Activated naive CD8-positive, alpha-beta T cell treated with anti-CD3 and anti-CD28 coated beads, Interleukin-2, amount 50 U/mL, for 24 hours (primary cell): ENCODE measurements around the gene PGBD2.
"Not testable (repeated sequence)": the region's sequence is repeated elsewhere in the genome, so short reads cannot be mapped to it uniquely, and the experiment has no call there.

Experiments
- ATAC-seq: fragments of 150-1000 bp; cut with Tn5 transposase; one replicate; pipeline ENCODE4 v1.10.0; 2021
- DNase-seq: peaks from one replicate; pipeline ENCODE4 v3.0.0; 2021
- H3K27ac Mint-ChIP-seq: one replicate; pipeline ENCODE4 v1.8.0; 2021; ENCODE audit warnings: mild to moderate bottlenecking, mixed read lengths
- H3K27me3 Mint-ChIP-seq: one replicate; pipeline ENCODE4 v1.8.0; 2021; ENCODE audit warnings: mixed read lengths
- H3K36me3 Mint-ChIP-seq: one replicate; pipeline ENCODE4 v1.8.0; 2021; ENCODE audit warnings: low read depth, mixed read lengths
- H3K4me1 Mint-ChIP-seq: one replicate; pipeline ENCODE4 v1.8.0; 2021; ENCODE audit warnings: mixed read lengths
- H3K4me3 Mint-ChIP-seq: one replicate; pipeline ENCODE4 v1.8.0; 2021; ENCODE audit warnings: mild to moderate bottlenecking, moderate library complexity, mixed read lengths
- H3K9me3 Mint-ChIP-seq: one replicate; pipeline ENCODE4 v1.8.0; 2021; ENCODE audit warnings: mixed read lengths

Gene PGBD2

DNA sequence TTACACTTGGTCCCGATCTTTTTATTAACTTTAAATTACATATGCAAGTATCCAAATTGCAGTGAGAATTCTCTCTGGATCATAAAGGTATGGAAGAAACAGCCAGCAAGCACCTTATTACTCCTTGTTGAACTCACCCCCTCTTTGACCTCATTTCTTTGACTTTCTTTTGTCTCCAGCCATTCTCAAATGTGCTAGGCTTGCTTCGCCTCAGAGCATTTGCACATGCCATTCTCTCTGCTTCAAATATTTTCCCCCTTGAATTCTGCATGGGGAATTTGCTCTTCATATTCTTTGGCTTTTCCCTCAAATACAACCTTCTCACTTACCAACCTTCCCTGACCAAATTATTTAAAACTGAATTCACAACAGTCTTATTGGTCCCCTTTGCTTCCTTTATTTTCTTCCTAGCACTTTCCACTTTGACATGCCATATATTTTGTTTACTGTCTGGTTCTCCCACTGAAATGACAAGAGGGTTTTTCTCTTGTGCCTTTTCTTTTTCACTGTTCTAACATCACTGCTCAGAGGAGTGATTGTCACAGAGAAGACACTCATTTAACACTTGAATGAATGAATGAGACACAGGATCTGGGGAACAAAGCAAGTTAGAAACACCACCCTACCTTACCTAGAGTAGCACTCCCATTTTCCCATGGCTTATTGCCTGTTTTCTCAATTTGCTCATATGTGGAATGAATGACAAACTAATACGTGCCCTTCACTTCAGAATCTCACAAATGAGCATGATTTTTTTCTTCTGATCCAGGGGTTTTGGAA lies 1.4 kb upstream of the PGBD2 start:
- DNase-seq, result no peak
- no peak overlapping the region for H3K27ac Mint-ChIP-seq
- H3K27me3 Mint-ChIP-seq, result no peaks in the 10 kb centered on the region
- H3K9me3 Mint-ChIP-seq, result no peaks in the 10 kb centered on the region
- peaks cover 21% of the 10 kb centered on the region for H3K4me1 Mint-ChIP-seq
- ATAC-seq, result no peak
- no peaks in the 10 kb centered on the region for H3K36me3 Mint-ChIP-seq
- H3K4me3 Mint-ChIP-seq, result no peak overlapping the region

DNA sequence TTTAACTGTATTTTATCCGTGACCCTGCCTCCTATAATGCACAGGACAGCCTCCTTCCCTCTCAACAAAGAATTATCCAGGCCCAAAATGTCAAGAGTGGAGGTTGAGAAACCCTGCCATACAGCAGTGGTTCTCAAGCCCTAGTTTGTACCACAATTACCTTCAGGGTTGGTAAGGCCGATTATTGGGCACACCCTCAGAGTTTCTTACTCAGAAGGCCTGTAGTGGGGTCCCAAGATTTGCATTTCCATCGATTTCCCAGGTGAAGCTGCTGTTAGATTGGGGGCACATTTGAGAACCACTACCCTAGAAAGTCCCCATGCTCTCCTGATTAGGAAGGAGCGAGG lies 400 bp upstream of the PGBD2 start:
- peaks cover 21% of the 10 kb centered on the region for H3K4me1 Mint-ChIP-seq
- peaks cover 3% of the 10 kb centered on the region for H3K36me3 Mint-ChIP-seq
- H3K4me3 Mint-ChIP-seq, result peak overlapping the region; percentile 93
- ATAC-seq (no peak), DNase-seq (no peak)
- no peaks in the 10 kb centered on the region for H3K9me3 Mint-ChIP-seq
- peak overlapping the region; percentile 93 for H3K27ac Mint-ChIP-seq
- H3K27me3 Mint-ChIP-seq, result no peaks in the 10 kb centered on the region

DNA sequence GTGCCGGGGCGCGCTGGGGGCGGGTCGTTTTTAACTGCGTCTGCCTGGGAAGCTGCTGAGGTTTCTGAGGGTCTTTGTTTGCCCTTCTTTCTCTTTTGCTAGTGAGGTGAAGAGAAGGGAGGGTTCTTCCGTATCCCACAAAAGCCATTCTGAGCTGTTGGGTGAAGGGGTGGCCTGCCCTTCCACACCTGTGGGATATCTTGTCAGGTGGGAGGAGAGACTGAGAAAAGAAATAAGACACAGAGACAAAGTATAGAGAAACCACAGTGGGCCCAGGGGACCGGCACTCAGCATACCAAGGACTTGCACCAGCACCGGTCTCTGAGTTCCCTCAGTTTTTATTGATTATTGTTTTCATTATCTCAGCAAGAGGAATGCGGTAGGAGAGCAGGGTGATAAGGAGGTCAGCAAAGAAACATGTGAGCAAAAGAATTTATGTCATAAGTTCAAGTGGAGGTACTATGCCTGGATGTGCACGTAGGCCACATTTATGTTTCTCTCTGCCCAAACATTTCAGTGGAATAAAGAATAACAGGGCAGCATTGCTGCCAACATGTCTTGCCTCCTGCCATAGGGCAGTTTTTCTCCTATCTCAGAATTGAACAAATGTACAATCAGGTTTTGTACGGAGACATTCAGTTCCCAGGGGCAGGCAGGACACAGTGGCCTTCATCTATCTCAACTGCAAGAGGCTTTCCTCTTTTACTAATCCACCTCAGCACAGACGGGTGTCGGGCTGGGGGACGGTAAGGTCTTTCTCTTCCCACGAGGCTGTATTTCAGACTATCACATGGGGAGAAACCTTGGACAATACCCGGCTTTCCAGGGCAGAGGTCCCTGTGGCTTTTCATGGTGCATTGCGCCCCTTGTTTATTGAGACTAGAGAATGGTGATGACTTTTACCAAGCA lies 972 bp downstream of the PGBD2 start:
- H3K27me3 Mint-ChIP-seq, result no peaks in the 10 kb centered on the region
- peak overlapping the region; percentile 69 for H3K27ac Mint-ChIP-seq
- no peak for DNase-seq
- H3K4me1 Mint-ChIP-seq, result peaks cover 21% of the 10 kb centered on the region
- H3K9me3 Mint-ChIP-seq, result no peaks in the 10 kb centered on the region
- H3K4me3 Mint-ChIP-seq, result peak overlapping the region; percentile 81
- no peak for ATAC-seq
- H3K36me3 Mint-ChIP-seq, result peaks cover 3% of the 10 kb centered on the region

DNA sequence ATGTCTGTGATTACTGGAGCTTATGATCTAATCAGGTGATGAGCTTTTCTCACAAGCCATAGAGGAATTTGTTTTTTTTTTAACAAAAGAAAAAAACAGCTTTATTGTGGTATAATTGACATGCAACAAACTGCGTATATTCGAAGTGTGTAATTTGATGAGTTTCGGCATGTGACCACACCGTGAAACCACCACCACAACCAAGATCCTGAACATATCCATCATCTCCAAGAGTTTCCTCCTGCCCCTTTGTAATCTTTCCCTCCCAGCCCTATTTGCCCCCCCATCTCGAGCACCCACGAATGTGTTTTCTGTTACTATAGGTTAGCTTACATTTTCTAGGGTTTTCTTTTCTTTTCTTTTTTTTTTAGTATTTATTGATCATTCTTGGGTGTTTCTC lies 4.7 kb downstream of the PGBD2 start:
- H3K36me3 Mint-ChIP-seq, result peaks cover 12% of the 10 kb centered on the region
- no peaks in the 10 kb centered on the region for H3K27me3 Mint-ChIP-seq
- no peak overlapping the region for H3K4me3 Mint-ChIP-seq
- H3K9me3 Mint-ChIP-seq, result no peaks in the 10 kb centered on the region
- H3K27ac Mint-ChIP-seq, result no peak overlapping the region
- H3K4me1 Mint-ChIP-seq, result peaks cover 18% of the 10 kb centered on the region
- ATAC-seq, result no peak
- no peak for DNase-seq

DNA sequence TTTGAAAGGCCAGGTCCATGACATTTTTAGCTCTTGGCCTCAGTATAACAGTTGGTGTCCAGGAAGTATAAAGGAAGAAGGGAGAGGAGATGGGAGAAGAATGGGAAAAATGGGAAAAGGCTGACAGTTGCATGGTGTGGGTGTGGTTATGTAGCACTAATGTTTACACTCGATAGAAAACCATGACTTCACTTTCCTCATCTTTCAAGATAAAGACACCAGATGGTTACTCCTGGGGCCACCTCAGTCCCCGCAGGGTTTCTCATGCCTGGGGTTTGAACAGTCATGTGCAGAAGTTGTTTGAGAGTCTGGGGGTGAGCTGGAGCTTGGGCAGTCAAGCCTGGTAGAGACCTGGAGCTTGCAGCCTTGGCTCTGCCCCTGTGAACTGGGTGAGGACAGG lies 7.9 kb downstream of the PGBD2 start:
- no peaks in the 10 kb centered on the region for H3K9me3 Mint-ChIP-seq
- no peak overlapping the region for H3K4me3 Mint-ChIP-seq
- peaks cover 24% of the 10 kb centered on the region for H3K36me3 Mint-ChIP-seq
- no peaks in the 10 kb centered on the region for H3K27me3 Mint-ChIP-seq
- no peak for ATAC-seq
- H3K4me1 Mint-ChIP-seq, result peaks cover 3% of the 10 kb centered on the region
- no peak for DNase-seq
- no peak overlapping the region for H3K27ac Mint-ChIP-seq

DNA sequence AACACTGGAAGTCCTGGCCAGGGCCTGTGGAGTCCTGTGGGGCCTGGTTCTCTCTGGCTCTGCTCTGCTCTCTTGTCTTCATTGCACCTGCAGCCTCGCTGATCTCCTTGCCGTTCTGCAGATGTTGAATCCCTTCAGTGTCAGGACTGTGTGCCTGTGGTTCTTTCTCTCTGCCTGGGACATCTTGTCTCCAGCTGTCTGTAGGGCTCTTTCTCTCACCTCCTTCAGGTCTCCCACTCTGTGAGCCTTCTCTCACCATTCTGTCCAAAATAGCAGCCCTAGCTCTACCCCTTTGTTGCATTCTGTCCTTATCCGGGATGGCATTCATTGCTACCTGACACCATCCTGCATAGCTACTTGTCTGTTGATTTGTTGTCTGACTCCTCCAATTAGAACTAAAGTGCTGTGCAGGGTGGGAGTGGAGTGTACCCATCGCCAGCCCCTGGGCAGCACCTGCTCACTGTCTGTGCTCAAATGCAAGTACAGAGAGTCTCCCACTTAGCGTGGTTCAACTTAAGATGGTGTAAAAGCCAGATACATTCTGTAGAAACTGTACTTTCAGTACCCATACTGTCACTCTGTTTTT lies 8.9 kb downstream of the PGBD2 start:
- Mint-ChIP-seq H3K36me3 (peaks cover 32% of the 10 kb centered on the region), H3K9me3 (no peaks in the 10 kb centered on the region), H3K27me3 (no peaks in the 10 kb centered on the region), H3K4me3 (no peak overlapping the region), H3K4me1 (no peaks in the 10 kb centered on the region), H3K27ac (no peak overlapping the region)
- DNase-seq (no peak), ATAC-seq (no peak)

DNA sequence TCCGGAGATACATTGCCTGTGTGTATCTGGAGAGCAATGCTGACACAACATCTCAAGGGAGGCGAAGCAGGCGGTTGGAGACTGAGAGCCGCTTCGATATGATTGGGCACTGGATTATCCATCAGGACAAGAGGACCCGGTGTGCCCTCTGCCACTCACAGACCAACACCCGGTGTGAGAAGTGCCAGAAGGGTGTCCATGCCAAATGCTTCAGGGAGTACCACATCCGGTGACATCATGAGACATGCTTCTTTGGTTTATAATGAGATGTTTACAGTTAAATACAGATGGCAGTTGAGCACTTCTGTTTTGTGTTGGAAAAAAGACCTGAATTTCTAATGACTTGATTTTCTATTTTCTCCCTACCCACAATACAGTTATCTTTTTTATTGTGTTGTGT lies 12.1 kb downstream of the PGBD2 start:
- DNase-seq (no peak), ATAC-seq (no peak)
- H3K9me3 Mint-ChIP-seq, result no peaks in the 10 kb centered on the region
- H3K36me3 Mint-ChIP-seq, result peaks cover 41% of the 10 kb centered on the region
- H3K4me1 Mint-ChIP-seq, result no peaks in the 10 kb centered on the region
- no peak overlapping the region for H3K4me3 Mint-ChIP-seq
- H3K27me3 Mint-ChIP-seq, result no peaks in the 10 kb centered on the region
- no peak overlapping the region for H3K27ac Mint-ChIP-seq

DNA sequence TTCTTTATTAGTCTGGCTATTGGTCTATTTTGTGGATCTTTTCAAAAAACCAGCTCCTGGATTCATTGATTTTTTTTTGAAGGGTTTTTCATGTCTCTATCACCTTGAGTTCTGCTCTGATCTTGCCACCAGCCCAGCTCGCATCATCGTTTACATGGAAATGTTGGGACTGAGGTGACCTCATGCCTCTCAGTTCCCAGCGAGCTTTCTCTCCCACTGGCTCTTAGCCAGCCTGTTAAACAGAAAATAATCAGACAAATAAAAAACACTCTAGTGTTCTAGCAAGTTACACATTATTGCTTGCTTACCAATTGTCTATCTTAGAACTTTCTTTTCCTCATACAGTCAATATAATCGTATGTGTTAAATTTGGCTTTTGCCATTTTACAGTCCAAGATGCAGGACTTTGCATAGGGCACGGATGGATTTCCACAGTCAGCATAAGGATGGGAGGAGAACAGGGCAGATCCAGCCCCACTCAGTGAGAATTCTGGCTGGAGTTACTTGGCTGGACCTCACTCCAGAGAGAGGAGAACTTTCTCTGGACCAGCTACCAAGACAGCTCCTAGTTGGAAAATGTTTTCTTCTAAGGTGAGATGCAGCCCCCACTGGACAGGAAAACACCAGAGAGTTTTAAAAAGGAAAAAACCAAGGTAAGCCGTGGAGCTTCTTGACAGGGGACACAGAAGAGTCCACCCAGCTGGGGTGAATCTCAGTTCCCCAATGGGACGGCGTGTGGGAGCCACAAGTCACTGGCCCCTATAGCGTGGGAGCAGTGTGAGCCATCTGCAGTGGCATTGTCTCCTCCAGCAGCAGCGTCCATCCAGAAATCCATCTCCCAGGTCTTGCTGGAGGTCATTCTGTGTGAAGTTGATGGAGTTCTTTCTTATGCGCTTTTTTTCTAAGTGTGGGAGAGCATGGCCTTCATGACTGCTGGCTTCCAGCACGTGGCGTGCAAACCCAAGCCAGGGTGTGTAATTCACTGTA lies 17.6 kb downstream of the PGBD2 start:
- peaks cover 3% of the 10 kb centered on the region for H3K27me3 Mint-ChIP-seq
- no peak for ATAC-seq
- DNase-seq, result no peak
- H3K4me1 Mint-ChIP-seq, result peaks cover 34% of the 10 kb centered on the region
- H3K9me3 Mint-ChIP-seq, result no peaks in the 10 kb centered on the region
- H3K36me3 Mint-ChIP-seq, result peaks cover 21% of the 10 kb centered on the region
- no peak overlapping the region for H3K27ac Mint-ChIP-seq
- H3K4me3 Mint-ChIP-seq, result no peak overlapping the region

DNA sequence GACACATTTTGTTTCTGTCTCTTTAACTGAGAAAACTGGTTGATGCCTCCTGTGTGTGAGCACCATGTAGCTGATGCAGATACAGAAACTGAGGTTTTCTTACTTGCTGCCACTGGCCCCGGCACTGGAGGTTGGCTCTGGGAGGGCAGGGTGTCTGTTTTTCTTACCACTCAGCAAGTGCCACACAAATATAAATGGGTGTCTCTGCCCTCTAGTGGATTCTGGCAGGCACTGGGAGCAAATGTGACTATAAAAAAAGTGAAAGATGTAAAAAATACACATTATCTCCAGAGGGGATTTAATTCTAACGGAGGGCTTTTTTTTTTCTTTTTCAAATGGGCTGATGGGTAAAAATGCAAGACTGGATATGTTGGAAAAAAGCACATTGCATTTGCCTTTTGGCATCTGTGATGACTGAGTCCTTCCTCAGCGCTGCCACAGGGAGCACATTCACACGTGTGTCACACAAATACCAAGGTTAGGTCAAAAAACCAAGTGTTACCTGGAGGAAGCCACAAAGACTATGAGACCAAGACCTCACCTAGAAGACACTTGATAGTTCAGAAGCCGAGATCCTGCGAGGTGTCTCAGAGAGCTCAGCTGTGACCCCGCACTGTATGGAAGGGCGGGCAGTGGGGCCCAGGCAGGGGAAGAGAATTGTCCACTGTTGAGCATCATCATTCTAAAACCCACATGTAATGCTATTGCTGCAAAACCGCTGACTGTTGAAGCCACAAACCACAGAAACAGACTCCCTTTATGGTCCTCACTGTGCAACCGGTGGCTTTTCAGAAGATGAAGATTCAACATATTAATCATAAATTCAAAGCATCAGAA lies 18.9 kb downstream of the PGBD2 start:
- Mint-ChIP-seq H3K4me1 (peaks cover 34% of the 10 kb centered on the region), H3K36me3 (peaks cover 14% of the 10 kb centered on the region), H3K27ac (peak overlapping the region; percentile 81), H3K27me3 (peaks cover 3% of the 10 kb centered on the region), H3K9me3 (no peaks in the 10 kb centered on the region), H3K4me3 (peak overlapping the region; percentile 50)
- ATAC-seq (peak; percentile 95), DNase-seq (peak; percentile 48)

DNA sequence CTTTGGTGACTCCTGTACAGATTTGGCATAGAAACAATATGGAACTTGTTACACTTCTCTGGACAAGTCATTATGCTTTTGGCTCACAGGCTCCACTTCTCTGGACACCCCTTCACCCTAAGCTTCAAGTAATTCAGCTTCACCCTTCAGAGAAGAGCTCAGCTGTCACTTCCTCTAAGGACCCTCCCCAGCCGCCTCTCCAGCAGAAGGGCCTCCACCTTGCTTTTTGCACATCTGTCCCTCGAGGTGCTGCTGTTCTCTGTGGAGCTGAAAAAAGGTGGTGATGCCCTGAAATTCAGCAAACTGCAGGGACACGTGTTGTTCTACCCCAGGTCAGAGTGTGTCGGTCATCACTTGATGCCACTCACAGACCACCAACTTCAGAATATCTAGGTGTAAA lies 19.8 kb downstream of the PGBD2 start:
- not testable (repeated sequence) for H3K27ac Mint-ChIP-seq, H3K27me3 Mint-ChIP-seq, H3K36me3 Mint-ChIP-seq, H3K9me3 Mint-ChIP-seq, H3K4me3 Mint-ChIP-seq, ATAC-seq, DNase-seq
- H3K4me1 Mint-ChIP-seq, result peaks cover 34% of the 10 kb centered on the region

DNA sequence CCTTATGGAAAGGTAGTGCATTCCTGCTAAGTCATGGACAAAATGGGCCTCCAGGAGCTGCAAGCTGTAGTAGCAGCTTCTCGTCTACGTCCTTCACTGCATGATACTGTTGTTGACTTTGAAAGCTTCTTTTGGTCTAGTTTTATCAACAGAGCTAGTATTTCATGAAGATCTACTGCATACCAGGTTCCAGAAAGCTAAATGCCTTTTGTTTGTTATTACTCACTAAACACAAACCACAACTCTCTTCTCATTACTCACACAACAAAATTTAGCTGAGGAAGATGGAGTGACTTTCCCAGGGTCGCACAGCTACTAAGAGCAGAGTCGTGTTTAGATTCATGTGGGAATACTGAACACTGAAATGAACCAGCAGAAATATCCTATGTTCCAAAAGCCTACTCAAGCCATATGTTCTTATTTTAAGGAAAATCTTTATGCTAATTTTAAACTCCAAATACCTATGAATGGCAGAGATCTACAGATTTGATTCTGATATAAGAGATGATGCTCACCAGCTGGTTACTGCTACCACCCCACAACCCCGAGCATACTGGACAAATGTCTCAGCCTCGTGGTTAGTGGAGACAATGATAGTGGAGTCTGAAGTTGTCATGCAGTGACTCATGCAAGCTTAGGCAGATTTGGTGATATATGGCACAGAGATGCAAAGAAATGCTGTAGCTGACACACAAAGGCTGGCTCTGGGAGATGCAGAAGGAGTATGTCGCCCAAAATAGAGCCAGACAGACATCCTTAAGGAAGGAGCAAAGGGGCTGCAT lies 20.6 kb downstream of the PGBD2 start:
- Mint-ChIP-seq H3K9me3 (no peaks in the 10 kb centered on the region), H3K27me3 (peaks cover 3% of the 10 kb centered on the region), H3K36me3 (peaks cover 3% of the 10 kb centered on the region), H3K4me3 (no peak overlapping the region), H3K4me1 (peaks cover 34% of the 10 kb centered on the region), H3K27ac (no peak overlapping the region)
- ATAC-seq, result no peak
- DNase-seq, result no peak

DNA sequence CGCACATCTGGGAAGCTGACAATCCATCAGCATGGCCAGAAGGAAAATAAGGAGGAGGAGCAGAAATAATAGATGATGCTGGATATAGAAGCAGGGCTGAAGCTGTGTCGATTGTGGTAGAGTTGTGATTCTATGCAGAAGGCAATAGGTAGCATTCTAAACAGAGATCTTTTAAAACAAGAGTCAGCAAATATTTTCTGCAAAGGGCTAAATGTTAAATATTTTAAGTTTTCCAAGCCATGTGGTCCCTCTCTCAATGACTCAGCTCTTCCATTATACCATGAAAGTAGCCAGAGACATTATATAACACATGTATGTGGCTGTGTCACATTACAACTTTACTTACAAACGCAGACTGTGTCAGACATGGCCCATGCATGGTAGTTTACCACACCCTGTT lies 21.2 kb downstream of the PGBD2 start:
- not testable (repeated sequence) for H3K36me3 Mint-ChIP-seq, ATAC-seq, H3K27me3 Mint-ChIP-seq, DNase-seq, H3K9me3 Mint-ChIP-seq, H3K4me3 Mint-ChIP-seq, H3K27ac Mint-ChIP-seq
- peaks cover 34% of the 10 kb centered on the region for H3K4me1 Mint-ChIP-seq

DNA sequence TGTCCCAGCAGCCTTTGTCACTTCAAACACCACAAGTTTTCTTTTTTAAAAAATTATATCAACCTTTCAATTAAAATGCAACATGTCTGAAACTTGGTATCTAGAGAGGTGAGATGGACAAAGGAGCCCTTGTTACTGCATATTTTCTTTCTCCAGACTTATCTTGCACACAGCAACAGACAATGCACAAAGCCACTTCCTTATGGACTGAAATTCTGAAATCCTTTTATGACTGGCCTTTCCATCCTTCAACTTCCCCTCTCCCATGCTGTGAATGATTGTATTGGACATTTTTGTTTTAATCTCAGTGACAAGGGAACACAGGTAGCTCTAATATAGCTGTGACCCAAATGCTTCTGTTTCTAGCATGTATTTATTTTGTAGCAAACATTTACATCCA lies 22.1 kb downstream of the PGBD2 start:
- H3K4me3 Mint-ChIP-seq, H3K36me3 Mint-ChIP-seq, DNase-seq, H3K27ac Mint-ChIP-seq, ATAC-seq, H3K9me3 Mint-ChIP-seq, H3K27me3 Mint-ChIP-seq: not testable (repeated sequence)
- H3K4me1 Mint-ChIP-seq, result peaks cover 34% of the 10 kb centered on the region
